ENCODE results near the gene ZNF524. TPM values are rescaled to one million over a fixed set of nuclear protein-coding genes. Genes with fewer than 3 reads are reported as not detected.

Gene ZNF524
- total RNA-seq, 2 donors from 2014 or later, result 26.6 to 36.4 TPM

GRCh38 chr19:55645512-55645881 is 45.4 kb downstream of the ZNF524 start:
- intact Hi-C loops (cut with DNase I, micrococcal nuclease), result no loop called here
- ATAC-seq, result no peak
- no peak for DNase-seq

GRCh38 chr19:55646889-55647731 is 47.0 kb downstream of the ZNF524 start:
- ATAC-seq (no peak), DNase-seq (no peak)
- intact Hi-C loops (cut with DNase I, micrococcal nuclease), result no loop called here

DNA sequence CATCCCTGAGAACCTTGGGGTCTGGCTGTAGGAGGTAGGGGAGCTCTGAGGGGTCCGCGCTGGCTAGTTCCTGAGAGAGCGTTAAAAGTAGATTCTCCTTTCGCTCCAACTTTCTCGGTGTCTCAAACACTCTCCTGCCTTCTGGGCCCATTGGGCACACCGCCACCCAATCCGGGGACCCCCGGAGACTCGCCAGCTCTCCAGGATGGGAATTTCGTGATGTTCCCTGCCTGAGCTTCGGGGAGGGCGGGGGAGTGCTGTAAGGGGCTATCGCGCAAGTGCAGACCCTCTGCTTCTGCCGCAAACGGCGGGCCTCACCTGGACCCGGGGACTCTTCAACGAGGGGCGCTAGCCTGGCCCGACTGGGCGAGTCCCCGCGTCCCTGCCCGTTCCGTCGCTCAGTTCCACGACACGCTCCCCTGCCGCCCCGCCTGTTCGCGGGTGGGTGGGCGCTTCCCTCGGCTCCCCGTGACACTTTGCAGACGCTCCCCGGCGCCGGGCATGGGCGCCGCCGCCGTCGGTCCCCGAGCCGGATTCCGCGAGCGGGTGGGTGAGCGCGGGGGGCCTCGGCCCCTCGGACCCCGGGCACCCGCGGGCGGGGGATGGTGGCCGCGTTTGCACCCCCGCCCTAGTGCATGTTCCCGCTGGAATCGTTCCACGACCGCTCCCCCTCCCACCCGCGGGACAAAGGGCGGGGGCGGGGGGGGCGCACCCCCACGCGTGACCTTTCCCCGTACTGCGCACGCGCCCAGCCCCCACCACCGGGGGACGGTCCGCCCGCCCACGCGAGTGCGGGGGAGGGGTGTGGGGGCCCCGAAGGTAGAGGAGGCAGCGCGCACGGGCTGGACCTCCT is 47.9 kb downstream of the ZNF524 start, which contains the start of gene CCDC106:
Gene CCDC106, plus strand, starts transcription at position 481 of the 853 bp plus-strand sequence. CDS start 835 bp downstream, outside the sequence.
- DNase-seq (peak; percentile 69 to 77), ATAC-seq (peak; percentile 52)
- intact Hi-C loops (cut with DNase I, micrococcal nuclease), result no loop called here

DNA sequence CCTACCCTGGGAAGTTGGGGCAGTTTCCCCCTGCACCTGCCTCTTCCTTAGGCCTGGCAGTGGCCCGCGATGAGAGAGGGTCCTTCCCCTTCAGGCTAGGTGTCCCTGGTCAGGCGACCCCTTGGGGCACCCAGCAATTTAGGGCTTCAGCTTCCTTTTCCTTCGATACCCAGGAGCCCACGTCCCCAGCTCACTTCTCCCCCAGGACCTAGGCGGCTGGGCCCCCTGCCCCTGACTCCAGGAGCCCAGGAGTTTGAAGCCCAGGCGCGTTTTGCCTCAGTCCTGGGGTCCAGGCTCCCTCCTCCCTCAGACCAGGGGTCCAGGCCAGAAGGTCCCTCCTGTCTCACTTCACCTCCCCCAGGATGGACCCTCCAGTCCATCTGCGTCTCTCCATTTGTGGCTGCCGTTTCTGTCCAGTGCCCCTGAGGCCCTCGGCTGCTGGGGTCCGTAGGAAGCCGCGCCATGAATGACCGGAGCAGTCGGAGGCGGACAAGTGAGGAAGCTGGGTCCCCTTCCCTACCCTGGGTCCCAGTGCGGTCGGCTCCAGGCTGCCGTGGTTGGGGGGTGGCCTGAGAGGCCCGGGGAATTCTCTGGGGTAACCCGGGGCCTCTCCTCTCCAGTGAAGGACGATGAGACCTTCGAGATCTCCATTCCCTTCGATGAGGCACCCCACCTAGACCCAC is 48.6 kb downstream of the ZNF524 start:
- DNase-seq (no peak), ATAC-seq (no peak)
- intact Hi-C loops (cut with DNase I, micrococcal nuclease), result no loop called here

- DNase-seq (no peak), ATAC-seq (no peak)
- intact Hi-C loops (cut with DNase I, micrococcal nuclease), result no loop called here
Observed at GRCh38 chr19:55649268-55650125, 49.4 kb downstream of the ZNF524 start.

- no peak for ATAC-seq
- intact Hi-C loops (cut with DNase I, micrococcal nuclease), result no loop called here
- DNase-seq, result no peak
Observed at GRCh38 chr19:55650126-55650557, 50.1 kb downstream of the ZNF524 start.

DNA sequence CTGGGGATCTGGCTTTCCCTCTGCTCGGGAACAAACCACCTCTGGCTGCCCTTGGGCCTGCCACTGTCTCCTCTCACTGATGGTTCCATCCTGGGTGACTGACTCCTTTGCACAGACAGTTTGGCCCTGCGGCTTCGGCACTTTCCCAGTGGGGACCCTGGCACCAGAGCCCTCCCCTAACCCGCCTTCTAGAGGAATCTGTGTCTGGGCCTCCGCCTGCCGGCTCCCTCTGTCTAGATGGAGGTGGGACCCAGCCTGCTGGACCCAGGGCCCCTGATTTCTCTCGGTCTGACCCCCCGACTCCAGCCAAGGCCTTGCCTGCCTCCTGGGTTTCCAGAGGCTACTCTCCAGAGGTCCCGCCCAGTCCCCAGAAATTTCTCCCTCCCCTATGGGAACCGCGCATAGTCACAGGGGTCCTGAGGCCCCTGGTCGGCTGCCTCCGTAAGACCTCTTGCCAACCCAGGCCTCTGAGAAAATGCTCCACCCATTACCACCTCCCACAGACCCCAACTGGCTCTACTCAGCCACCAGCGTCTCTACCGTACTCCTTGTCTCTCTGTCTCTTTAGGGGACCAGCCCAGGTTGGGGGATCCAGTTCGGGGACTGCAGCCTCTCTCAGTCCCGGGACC is 50.6 kb downstream of the ZNF524 start:
- DNase-seq, result no peak
- intact Hi-C loops (cut with DNase I, micrococcal nuclease), result no loop called here
- no peak for ATAC-seq

- ATAC-seq (no peak), DNase-seq (no peak)
- intact Hi-C loops (cut with DNase I, micrococcal nuclease), result no loop called here
Observed at GRCh38 chr19:55651236-55651635, 51.1 kb downstream of the ZNF524 start.

DNA sequence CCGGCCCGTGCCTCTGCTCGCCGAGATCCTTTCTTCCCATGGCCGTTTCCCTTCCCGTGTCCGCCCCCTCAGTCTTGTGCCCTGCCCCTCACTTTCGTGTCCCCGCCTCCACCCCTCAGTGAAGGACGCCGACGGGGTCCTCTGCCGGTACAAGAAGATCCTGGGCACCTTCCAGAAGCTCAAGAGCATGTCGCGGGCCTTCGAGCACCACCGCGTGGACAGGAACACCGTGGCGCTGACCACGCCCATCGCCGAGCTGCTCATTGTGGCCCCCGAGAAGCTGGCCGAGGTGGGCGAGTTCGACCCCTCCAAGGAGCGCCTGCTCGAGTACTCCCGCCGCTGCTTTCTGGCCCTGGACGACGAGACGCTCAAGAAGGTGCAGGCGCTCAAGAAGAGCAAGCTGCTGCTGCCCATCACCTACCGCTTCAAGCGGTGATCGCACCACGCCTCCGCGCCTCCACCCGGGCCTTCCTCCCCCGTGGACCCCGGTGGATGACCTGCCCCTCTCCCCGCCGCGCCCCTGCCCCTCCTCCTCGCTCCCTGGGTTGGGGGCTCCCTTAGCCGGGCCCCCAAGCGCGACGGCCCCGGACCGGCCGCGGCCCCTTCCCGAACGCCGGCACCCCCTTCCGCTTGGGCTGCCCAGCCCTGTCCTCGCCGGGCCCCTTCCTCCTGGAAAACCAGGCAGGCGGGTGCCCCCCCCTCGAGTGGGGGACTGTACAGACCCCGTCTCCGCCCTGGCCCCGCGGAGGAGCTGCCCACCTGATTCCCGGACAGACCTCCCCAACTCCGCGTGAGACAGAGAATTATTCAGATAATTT is 52.4 kb downstream of the ZNF524 start:
- intact Hi-C loops (cut with DNase I, micrococcal nuclease), result no loop called here
- DNase-seq (peak in 1 of 2 donors; percentile 52), ATAC-seq (no peak)

Other genes starting within 250 kb of the ZNF524 start
- 10 to 100 TPM; 23.0 to 27.6 TPM for gene COX6B2, start 245.6 kb upstream of the ZNF524 start, total RNA-seq
- not detected for gene GARIN5B, start 237.0 kb upstream of the ZNF524 start, total RNA-seq
- gene IL11, start 229.8 kb upstream of the ZNF524 start, total RNA-seq, result under 1 TPM; 0.31 to 0.46 TPM
- not detected for gene TMEM190, start 223.5 kb upstream of the ZNF524 start, total RNA-seq
- gene TMEM238, start 216.0 kb upstream of the ZNF524 start, total RNA-seq, result 10 to 100 TPM; 83.4 to 89.4 TPM
- 1,000 to 10,000 TPM; 1,151 to 1,179 TPM for gene RPL28, start 214.4 kb upstream of the ZNF524 start, total RNA-seq
- 10 to 100 TPM; 20.9 to 33.7 TPM for gene UBE2S, start 192.5 kb upstream of the ZNF524 start, total RNA-seq
- gene SHISA7, start 157.0 kb upstream of the ZNF524 start, total RNA-seq, result not detected
- 100 to 1,000 TPM in 1 of 2 donors, 10 to 100 TPM in 1; 63.5 to 115 TPM for gene ISOC2, start 138.6 kb upstream of the ZNF524 start, total RNA-seq
- gene C19orf85, start 135.5 kb upstream of the ZNF524 start, total RNA-seq, result not detected
- gene ZNF628, start 123.7 kb upstream of the ZNF524 start, total RNA-seq, result 10 to 100 TPM in 1 of 2 donors, 1 to 10 TPM in 1; 8.0 to 10.3 TPM
- gene NAT14, start 115.1 kb upstream of the ZNF524 start, total RNA-seq, result 1 to 10 TPM; 4.0 to 4.8 TPM
- 1 to 10 TPM; 2.6 to 5.8 TPM for gene SSC5D, start 111.9 kb upstream of the ZNF524 start, total RNA-seq
- not detected for gene SBK2, start 63.2 kb upstream of the ZNF524 start, total RNA-seq
- gene SBK3, start 54.7 kb upstream of the ZNF524 start, total RNA-seq, result not detected
- gene ZNF579, start 19.4 kb upstream of the ZNF524 start, total RNA-seq, result 1 to 10 TPM; 5.3 to 7.3 TPM
- gene FIZ1, start 771 bp upstream of the ZNF524 start, total RNA-seq, result 10 to 100 TPM; 14.7 to 15.5 TPM
- 10 to 100 TPM; 13.0 to 13.6 TPM for gene ZNF865, start 5.4 kb downstream of the ZNF524 start, total RNA-seq
- 10 to 100 TPM in 1 of 2 donors, 1 to 10 TPM in 1; 8.6 to 11.6 TPM for gene ZNF784, start 24.3 kb downstream of the ZNF524 start, total RNA-seq
- 10 to 100 TPM; 22.5 to 23.3 TPM for gene ZNF580, start 40.7 kb downstream of the ZNF524 start, total RNA-seq
- gene ZNF581, start 43.4 kb downstream of the ZNF524 start, total RNA-seq, result 10 to 100 TPM; 15.2 to 18.7 TPM
- 1 to 10 TPM; 6.2 to 6.7 TPM for gene CCDC106, start 47.9 kb downstream of the ZNF524 start, total RNA-seq
- gene U2AF2, start 54.7 kb downstream of the ZNF524 start, total RNA-seq, result 100 to 1,000 TPM; 142 to 167 TPM
- 100 to 1,000 TPM; 235 to 239 TPM for gene EPN1, start 74.9 kb downstream of the ZNF524 start, total RNA-seq
- not detected for gene NLRP9, start 138.1 kb downstream of the ZNF524 start, total RNA-seq
- gene RFPL4A, start 158.8 kb downstream of the ZNF524 start, total RNA-seq, result not detected
- gene RFPL4AL1, start 168.8 kb downstream of the ZNF524 start, total RNA-seq, result not detected
- gene NLRP11, start 231.7 kb downstream of the ZNF524 start, total RNA-seq, result under 1 TPM; 0.11 to 0.12 TPM
- not detected for gene NLRP4, start 236.3 kb downstream of the ZNF524 start, total RNA-seq